Large intestine (tissue), 3 donors: ENCODE measurements around the gene ATP13A2. TPM values are rescaled to one million over a fixed set of nuclear protein-coding genes. Genes with fewer than 3 reads are reported as not detected.
"Not testable (repeated sequence)": the region's sequence is repeated elsewhere in the genome, so short reads cannot be mapped to it uniquely, and the experiment has no call there.

Experiments
- DNase-seq, 2 donors: peaks; one replicate each; pipeline versions ENCODE4 v3.0.0 to v3.0.0-alpha.2; 2013
- H3K27ac ChIP-seq: one replicate; pipeline ENCODE4 v1.5.1; 2013; ENCODE audit warnings: low read length
- H3K27me3 ChIP-seq: 2 replicates; pipeline ENCODE4 v1.6.1; 2013; ENCODE audit warnings: low read length; ENCODE audit not compliant: control insufficient read depth, insufficient read depth
- H3K36me3 ChIP-seq: 2 replicates; pipeline ENCODE4 v1.6.1; 2013; ENCODE audit warnings: low read length; ENCODE audit not compliant: control insufficient read depth, insufficient read depth
- H3K4me1 ChIP-seq: one replicate; pipeline ENCODE4 v1.6.1; 2013; ENCODE audit warnings: low read length; ENCODE audit not compliant: control insufficient read depth, insufficient read depth
- H3K4me3 ChIP-seq: one replicate; pipeline ENCODE4 v1.5.1; 2013; ENCODE audit warnings: low read length
- H3K9me3 ChIP-seq: one replicate; pipeline ENCODE4 v1.6.1; 2013; ENCODE audit warnings: mild to moderate bottlenecking, low read depth, low read length, moderate library complexity; ENCODE audit not compliant: control insufficient read depth
- WGBS: methylation state at CpG from one replicate; pipeline ENCODE4 v1.1.5; 2013; ENCODE audit warnings: low lambda C conversion rate; ENCODE audit not compliant: insufficient coverage; 5-methylcytosine and 5-hydroxymethylcytosine counted together
- polyA plus RNA-seq: library from polyadenylated mRNA; unstranded; fragments of 120-200 nt; gene quantifications from one replicate; pipeline ENCODE4 v1.2.1, GENCODE V29; 2013

Gene ATP13A2
- polyA plus RNA-seq, 1 donor, result 20.6 TPM

DNA sequence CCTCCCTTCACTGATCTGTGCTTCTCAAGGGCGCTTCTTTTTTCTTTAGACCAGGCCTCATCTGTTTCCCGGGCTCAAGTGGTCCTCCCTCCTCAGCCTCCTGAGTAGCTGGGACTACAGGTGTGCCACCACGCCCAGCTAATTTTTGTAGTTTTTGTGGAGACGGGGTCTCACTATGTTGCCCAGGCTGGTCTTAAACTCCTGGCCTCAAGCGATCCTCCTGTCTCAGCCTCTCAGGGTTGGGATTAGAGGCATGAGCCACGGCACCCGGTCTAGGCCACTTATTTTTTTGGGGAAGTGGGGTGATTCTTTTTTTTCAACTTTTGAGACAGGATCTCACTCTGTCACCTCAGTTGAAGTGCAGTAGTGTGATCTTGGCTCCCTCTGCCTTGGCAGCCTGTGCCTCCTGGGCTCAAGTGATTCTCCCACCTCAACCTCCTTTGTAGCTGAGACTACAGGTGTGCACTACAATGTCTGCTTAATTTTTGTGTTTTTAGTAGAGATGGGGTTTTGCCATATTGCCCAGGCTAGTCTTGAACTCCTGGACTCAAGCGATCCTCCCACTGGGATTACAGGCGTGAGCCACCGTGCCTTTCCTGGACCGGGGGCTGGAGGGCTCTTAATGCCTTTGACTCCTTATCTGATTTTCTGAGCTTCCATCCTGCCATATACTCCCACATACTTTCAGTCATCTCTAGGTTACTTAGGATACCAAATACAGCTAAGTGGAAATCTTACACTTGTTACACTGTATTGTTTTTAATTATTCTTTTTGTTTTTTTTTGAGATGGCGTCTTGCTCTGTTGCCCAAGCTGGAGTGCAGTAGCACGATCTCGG is 50.2 kb downstream of the ATP13A2 start:
- no peak for DNase-seq
- no CpG with 5 or more reads among the region's 14 CpGs for WGBS

DNA sequence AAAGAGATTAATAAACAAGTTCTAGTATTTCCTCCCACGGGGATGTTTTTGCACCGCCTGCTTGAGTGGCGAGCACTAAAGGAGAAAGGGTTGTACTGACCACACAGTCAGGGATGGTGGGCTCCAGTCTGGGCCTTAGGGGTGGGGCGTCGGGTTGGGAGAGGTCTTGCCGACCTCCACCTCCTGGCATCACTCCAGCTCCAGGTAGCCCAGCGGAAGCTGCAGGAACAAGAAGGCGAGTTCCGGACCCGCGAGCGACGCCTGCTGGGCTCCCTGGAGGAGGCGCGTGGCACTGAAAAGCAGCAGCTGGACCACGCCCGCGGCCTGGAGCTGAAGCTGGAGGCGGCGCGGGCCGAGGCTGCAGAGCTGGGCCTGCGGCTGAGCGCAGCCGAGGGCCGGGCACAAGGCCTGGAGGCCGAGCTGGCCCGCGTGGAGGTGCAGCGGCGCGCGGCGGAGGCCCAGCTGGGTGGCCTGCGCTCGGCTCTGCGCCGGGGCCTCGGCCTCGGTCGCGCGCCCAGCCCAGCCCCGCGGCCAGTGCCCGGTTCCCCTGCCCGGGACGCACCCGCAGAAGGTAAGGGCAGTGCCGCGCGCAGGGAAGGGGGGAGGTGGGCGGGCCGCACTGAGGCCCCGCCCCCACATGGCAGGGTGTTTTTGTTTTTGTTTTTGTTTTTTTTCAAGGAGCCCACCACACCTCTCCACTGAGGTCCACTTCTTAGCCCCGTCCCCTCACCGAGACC is 51.0 kb downstream of the ATP13A2 start:
- Histone ChIP-seq H3K27me3 (no peaks in the 10 kb centered on the region), H3K27ac (no peak overlapping the region), H3K4me1 (peaks cover 3% of the 10 kb centered on the region), H3K4me3 (peak overlapping the region; percentile 37), H3K36me3 (peaks cover 7% of the 10 kb centered on the region), H3K9me3 (no peaks in the 10 kb centered on the region)
- peak; percentile 76 to 82 for DNase-seq
- no CpG with 5 or more reads among the region's 57 CpGs for WGBS

More for the DNA sequence above, 50.2 kb downstream of the ATP13A2 start:
- peak overlapping the region; percentile 24 for H3K4me3 ChIP-seq
- no peaks in the 10 kb centered on the region for H3K9me3 ChIP-seq
- no peak overlapping the region for H3K27ac ChIP-seq
- peaks cover 11% of the 10 kb centered on the region for H3K36me3 ChIP-seq
- H3K4me1 ChIP-seq, result peaks cover 3% of the 10 kb centered on the region
- no peaks in the 10 kb centered on the region for H3K27me3 ChIP-seq

DNA sequence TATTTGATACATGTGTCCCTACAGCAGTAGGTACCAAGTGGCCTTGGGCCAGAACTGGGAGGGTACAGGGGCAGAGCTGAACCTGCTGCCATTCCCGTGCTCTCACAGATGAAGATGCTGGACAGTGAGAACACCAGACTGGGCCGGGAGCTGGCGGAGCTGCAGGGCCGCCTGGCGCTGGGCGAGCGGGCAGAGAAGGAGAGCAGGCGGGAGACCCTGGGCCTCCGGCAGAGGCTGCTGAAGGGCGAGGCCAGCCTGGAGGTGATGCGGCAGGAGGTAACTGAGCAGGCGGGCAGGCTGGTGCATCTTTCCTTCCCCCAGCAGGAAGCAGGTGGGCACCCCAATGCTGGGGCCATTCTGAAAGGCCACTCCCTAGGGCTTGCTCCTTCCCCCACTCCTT is 53.3 kb downstream of the ATP13A2 start:
- Histone ChIP-seq H3K27me3 (no peaks in the 10 kb centered on the region), H3K27ac (no peak overlapping the region), H3K36me3 (peaks cover 3% of the 10 kb centered on the region), H3K4me3 (no peak overlapping the region), H3K9me3 (no peaks in the 10 kb centered on the region), H3K4me1 (peaks cover 3% of the 10 kb centered on the region)
- no CpG with 5 or more reads among the region's 12 CpGs for WGBS
- DNase-seq, result no peak

DNA sequence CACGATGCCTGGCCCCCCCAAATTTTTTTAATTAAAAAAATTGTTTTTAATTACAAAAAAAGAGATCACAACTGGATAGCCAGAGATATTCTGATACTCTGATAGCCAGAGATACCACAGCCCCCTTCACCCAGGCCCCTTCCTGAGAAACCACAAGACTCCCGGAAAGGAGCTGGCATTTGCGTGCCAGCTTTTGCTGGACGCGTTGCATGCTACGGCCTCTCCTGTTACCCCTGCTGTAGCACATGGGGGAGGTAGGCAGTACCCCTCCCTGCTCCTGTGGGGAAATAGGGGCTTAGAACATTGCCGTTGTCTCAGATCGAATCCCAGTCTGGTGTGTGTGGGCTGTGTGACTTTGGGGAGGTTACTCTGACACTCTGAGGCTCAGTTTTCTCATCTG is 54.0 kb downstream of the ATP13A2 start:
- Histone ChIP-seq H3K36me3 (peaks cover 3% of the 10 kb centered on the region), H3K27me3 (no peaks in the 10 kb centered on the region), H3K27ac (no peak overlapping the region), H3K4me3 (no peak overlapping the region), H3K9me3 (no peaks in the 10 kb centered on the region), H3K4me1 (peaks cover 3% of the 10 kb centered on the region)
- DNase-seq, result no peak
- no CpG with 5 or more reads among the region's 8 CpGs for WGBS

- H3K4me3 ChIP-seq, result no peak overlapping the region
- peaks cover 3% of the 10 kb centered on the region for H3K4me1 ChIP-seq
- no peaks in the 10 kb centered on the region for H3K27me3 ChIP-seq
- no peak overlapping the region for H3K27ac ChIP-seq
- WGBS, result 100% methylated on average over 1 of the region's 8 CpGs
- peaks cover 3% of the 10 kb centered on the region for H3K36me3 ChIP-seq
- DNase-seq, result no peak
- no peaks in the 10 kb centered on the region for H3K9me3 ChIP-seq
Measured at GRCh38 chr1:16956775-16957174, 55.0 kb downstream of the ATP13A2 start.

- DNase-seq, result no peak
- Histone ChIP-seq H3K27me3 (no peaks in the 10 kb centered on the region), H3K4me1 (no peaks in the 10 kb centered on the region), H3K27ac (no peak overlapping the region), H3K36me3 (peaks cover 3% of the 10 kb centered on the region), H3K4me3 (no peak overlapping the region), H3K9me3 (no peaks in the 10 kb centered on the region)
- WGBS, result no CpG with 5 or more reads among the region's 25 CpGs
Measured at GRCh38 chr1:16955186-16955585, 56.5 kb downstream of the ATP13A2 start.

DNA sequence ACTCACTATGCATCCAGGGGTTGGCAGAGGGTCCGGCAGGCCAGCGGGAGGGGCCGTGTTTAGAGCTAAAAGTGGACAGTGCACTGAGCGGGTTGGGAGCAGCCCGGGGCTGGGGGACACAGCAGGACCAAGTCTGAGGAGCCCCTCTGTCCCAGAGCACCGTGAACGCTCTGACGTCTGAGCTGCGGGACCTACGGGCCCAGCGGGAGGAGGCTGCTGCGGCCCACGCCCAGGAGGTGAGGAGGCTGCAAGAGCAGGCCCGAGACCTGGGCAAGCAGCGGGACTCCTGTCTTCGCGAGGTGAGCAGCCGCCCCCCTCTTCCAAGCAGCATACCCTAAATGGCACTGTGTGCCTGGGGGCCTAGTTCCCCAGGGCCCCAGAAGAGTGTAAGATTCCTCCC is 57.1 kb downstream of the ATP13A2 start:
- no peaks in the 10 kb centered on the region for H3K9me3 ChIP-seq
- no peak overlapping the region for H3K27ac ChIP-seq
- peaks cover 3% of the 10 kb centered on the region for H3K36me3 ChIP-seq
- no peak for DNase-seq
- WGBS, result no CpG with 5 or more reads among the region's 18 CpGs
- no peaks in the 10 kb centered on the region for H3K27me3 ChIP-seq
- H3K4me3 ChIP-seq, result no peak overlapping the region
- H3K4me1 ChIP-seq, result no peaks in the 10 kb centered on the region

GRCh38 chr1:16952376-16952775 is 59.4 kb downstream of the ATP13A2 start:
- DNase-seq, H3K36me3 ChIP-seq, H3K27ac ChIP-seq, H3K9me3 ChIP-seq, H3K4me3 ChIP-seq, H3K4me1 ChIP-seq, H3K27me3 ChIP-seq: not testable (repeated sequence)
- WGBS, result no CpG with 5 or more reads among the region's 4 CpGs

- not testable (repeated sequence) for H3K27me3 ChIP-seq, H3K4me1 ChIP-seq, H3K36me3 ChIP-seq, DNase-seq, H3K27ac ChIP-seq, H3K4me3 ChIP-seq, H3K9me3 ChIP-seq
- no CpG with 5 or more reads among the region's 7 CpGs for WGBS
Measured at GRCh38 chr1:16949026-16949425, 62.7 kb downstream of the ATP13A2 start.

DNA sequence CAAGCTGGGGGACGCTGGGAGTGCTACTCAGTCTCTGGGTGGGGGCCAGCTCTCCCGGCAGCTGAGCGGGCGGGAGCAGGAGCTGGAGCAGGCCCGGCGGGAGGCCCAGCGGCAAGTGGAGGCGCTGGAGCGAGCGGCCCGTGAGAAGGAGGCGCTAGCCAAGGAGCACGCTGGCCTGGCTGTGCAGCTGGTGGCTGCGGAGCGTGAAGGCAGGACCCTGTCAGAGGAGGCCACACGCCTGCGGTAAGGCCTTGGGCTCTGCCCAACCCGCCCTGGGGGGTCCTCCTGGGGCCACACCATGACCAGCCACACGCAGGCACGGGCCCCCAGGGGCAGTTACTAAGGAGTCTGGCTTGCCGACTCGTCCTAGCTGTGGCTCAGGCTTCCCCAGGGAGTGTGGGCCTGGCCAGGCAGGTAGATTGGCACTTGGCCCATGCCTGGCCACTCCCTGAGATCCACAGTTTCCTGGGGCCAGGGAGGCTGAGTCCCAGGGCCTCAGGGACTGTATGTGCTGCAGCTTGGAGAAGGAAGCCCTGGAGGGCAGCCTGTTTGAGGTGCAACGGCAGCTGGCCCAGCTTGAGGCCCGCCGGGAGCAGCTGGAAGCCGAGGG is 63.3 kb downstream of the ATP13A2 start:
- not testable (repeated sequence) for H3K4me3 ChIP-seq, H3K9me3 ChIP-seq, H3K4me1 ChIP-seq, H3K27ac ChIP-seq, H3K27me3 ChIP-seq, H3K36me3 ChIP-seq, DNase-seq
- no CpG with 5 or more reads among the region's 26 CpGs for WGBS
